HCT116 (cell line): ENCODE results near the gene CPSF7. TPM values are rescaled to one million over a fixed set of nuclear protein-coding genes. Genes with fewer than 3 reads are reported as not detected.

Experiments used
- ATAC-seq: fragments of 200-7000 bp; cut with Tn5 transposase; 2 replicates; pipeline ENCODE4 v1.9.1; 2020; ENCODE audit warnings: mild to moderate bottlenecking, moderate library complexity
- BruUV-seq: library from RNA; stranded (reverse); fragments of 400-500 nt; replicated peaks from 2 replicates; lab custom pipeline; 2021; lab: Mats Ljungman, UMichigan
- CTCF ChIA-PET: fragments of 300-600 bp; sonication (Branson Sonifier 250); formaldehyde crosslinking; loops from one replicate; lab custom pipeline; 2021; ENCODE audit warnings: antibody characterized with exemption; lab: Charles Lee
- POLR2A ChIA-PET: fragments of 300-600, 350-600 bp; sonication (Branson Sonifier 250); formaldehyde crosslinking; loops from one replicate; lab custom pipeline; 2021; ENCODE audit warnings: antibody characterized with exemption; lab: Charles Lee
- RAD21 ChIA-PET, 2 experiments: fragments of 300-600 bp; sonication (Branson Sonifier 250); formaldehyde crosslinking; loops; one replicate each; lab custom pipeline; 2023; ENCODE audit warnings: low total read pairs in 2 of 2; ENCODE audit not compliant: uncharacterized antibody in 2 of 2, unreplicated experiment in 2 of 2, low non-redundant PET in 1 of 2; lab: Charles Lee
- DNase-seq: peaks from one replicate; pipeline ENCODE4 v3.0.0-alpha.2; 2010; ENCODE audit warnings: low read depth, low spot score
- H2AFZ ChIP-seq: fragments of 200-600 bp; shearing (Covaris generic), sonication (generic); 2 replicates; pipeline ENCODE4 v1.6.1; 2017; ENCODE audit warnings: low read depth, mixed run types, mixed read lengths, antibody characterized with exemption, low read length; ENCODE audit not compliant: poor library complexity, severe bottlenecking
- H3K27ac ChIP-seq: 2 replicates; pipeline ENCODE4 v1.5.1; 2012; ENCODE audit warnings: low read depth, low read length
- H3K27me3 ChIP-seq: fragments of 200-600 bp; sonication (generic); 2 replicates; pipeline ENCODE4 v1.6.1; 2016; ENCODE audit warnings: mixed run types, low read length, mixed read lengths; ENCODE audit not compliant: insufficient read depth
- H3K36me3 ChIP-seq, 2 experiments: fragments of 200-500 bp in 1 of 2; fragments of 200-600 bp in 1 of 2; sonication (Bioruptor generic) in 1 of 2; sonication (generic) in 1 of 2; 2 replicates each; pipeline versions ENCODE4 v1.5.1 to v1.6.1; 2014 to 2016; ENCODE audit warnings: low read length in 2 of 2, inconsistent platforms in 1 of 2, mixed read lengths in 1 of 2, mixed run types in 1 of 2; ENCODE audit not compliant: insufficient read depth in 2 of 2, control insufficient read depth in 1 of 2
- H3K4me1 ChIP-seq, 2 experiments: fragments of 200-600 bp in 1 of 2; sonication (generic) in 1 of 2; 2 replicates each; pipeline versions ENCODE4 v1.5.1 to v1.6.1; 2012 to 2017; ENCODE audit warnings: low read length in 2 of 2, inconsistent platforms in 1 of 2, mild to moderate bottlenecking in 1 of 2, mixed read lengths in 1 of 2, mixed run types in 1 of 2, moderate library complexity in 1 of 2; ENCODE audit not compliant: insufficient read depth in 2 of 2, control insufficient read depth in 1 of 2
- H3K4me2 ChIP-seq: fragments of 200-600 bp; sonication (generic); 2 replicates; pipeline ENCODE4 v1.6.1; 2017; ENCODE audit warnings: mixed run types, low read length, mixed read lengths
- H3K4me3 ChIP-seq, 2 experiments: fragments of 200-600 bp in 1 of 2; sonication (generic) in 1 of 2; replicated peaks in 1 of 2; 2 replicates each; pipeline ENCODE4 v1.5.1; 2011 to 2016; ENCODE audit warnings: low read length in 2 of 2, control low read depth in 1 of 2, low read depth in 1 of 2, mild to moderate bottlenecking in 1 of 2, mixed read lengths in 1 of 2, mixed run types in 1 of 2
- H3K79me2 ChIP-seq: fragments of 200-600 bp; sonication (generic); 2 replicates; pipeline ENCODE4 v1.6.1; 2017; ENCODE audit warnings: mild to moderate bottlenecking, mixed run types, low read length, moderate library complexity, mixed read lengths; ENCODE audit not compliant: insufficient read depth
- H3K9ac ChIP-seq: fragments of 200-600 bp; sonication (generic); 2 replicates; pipeline ENCODE4 v1.6.1; 2016; ENCODE audit warnings: low read length, mixed read lengths
- H3K9me2 ChIP-seq: fragments of 200-600 bp; sonication (generic), shearing (Covaris generic); 2 replicates; pipeline ENCODE4 v1.6.1; 2017; ENCODE audit warnings: mixed run types, mild to moderate bottlenecking, moderate library complexity; ENCODE audit not compliant: insufficient read depth
- H3K9me3 ChIP-seq, 2 experiments: fragments of 200-500 bp in 1 of 2; fragments of 200-600 bp in 1 of 2; sonication (Bioruptor generic) in 1 of 2; sonication (generic) in 1 of 2; 2 replicates each; pipeline ENCODE4 v1.6.1; 2014 to 2017; ENCODE audit warnings: low read length in 2 of 2, mixed read lengths in 2 of 2, inconsistent platforms in 1 of 2, low read depth in 1 of 2, mild to moderate bottlenecking in 1 of 2, mixed run types in 1 of 2, moderate library complexity in 1 of 2; ENCODE audit not compliant: control insufficient read depth in 1 of 2, insufficient read depth in 1 of 2
- H4K20me1 ChIP-seq: fragments of 200-600 bp; sonication (generic), shearing (Covaris generic); 2 replicates; pipeline ENCODE4 v1.6.1; 2017; ENCODE audit warnings: mixed run types, mild to moderate bottlenecking, moderate library complexity; ENCODE audit not compliant: insufficient read depth
- CEBPB ChIP-seq: IDR thresholded peaks from 2 replicates; pipeline ENCODE4 v1.6.1; 2012; ENCODE audit warnings: low read depth
- CTCF ChIP-seq, 3 experiments: fragments of 200-600 bp in 1 of 3; sonication (generic) in 1 of 3; IDR thresholded peaks in 2 of 3; conservative IDR thresholded peaks in 1 of 3; 2 replicates each; pipeline ENCODE4 v1.5.1; 2012 to 2017; ENCODE audit warnings: low read depth in 2 of 3, low read length in 2 of 3, antibody characterized with exemption in 1 of 3, borderline replicate concordance in 1 of 3, control low read depth in 1 of 3, mild to moderate bottlenecking in 1 of 3, mixed read lengths in 1 of 3, mixed run types in 1 of 3, moderate library complexity in 1 of 3; ENCODE audit not compliant: insufficient read depth in 1 of 3
- ELF1 ChIP-seq: IDR thresholded peaks from 2 replicates; pipeline ENCODE4 v1.6.1; 2012; ENCODE audit warnings: low read depth, borderline replicate concordance
- FOSL1 ChIP-seq: IDR thresholded peaks from 2 replicates; pipeline ENCODE4 v1.6.1; 2012; ENCODE audit warnings: low read depth
- MAX ChIP-seq: IDR thresholded peaks from 2 replicates; pipeline ENCODE4 v1.6.1; 2012
- POLR2A ChIP-seq: IDR thresholded peaks from 2 replicates; pipeline ENCODE4 v1.7.0; 2011; ENCODE audit warnings: borderline replicate concordance; ENCODE audit not compliant: insufficient read depth, insufficient read length; ENCODE audit errors: extremely low read depth
- POLR2AphosphoS5 ChIP-seq: IDR thresholded peaks from 2 replicates; pipeline ENCODE4 v1.6.1; 2011; ENCODE audit warnings: mild to moderate bottlenecking, low read depth, low read length, moderate library complexity
- RAD21 ChIP-seq: IDR thresholded peaks from 2 replicates; pipeline ENCODE4 v1.6.1; 2012; ENCODE audit warnings: low read depth, mild to moderate bottlenecking
- REST ChIP-seq: IDR thresholded peaks from 2 replicates; pipeline ENCODE4 v1.6.1; 2012; ENCODE audit warnings: low read depth
- SIN3A ChIP-seq: IDR thresholded peaks from 2 replicates; pipeline ENCODE4 v1.6.1; 2012; ENCODE audit warnings: low read depth
- SP1 ChIP-seq: IDR thresholded peaks from 2 replicates; pipeline ENCODE4 v1.6.1; 2012; ENCODE audit warnings: low read depth
- YY1 ChIP-seq: IDR thresholded peaks from 2 replicates; pipeline ENCODE4 v1.6.1; 2011; ENCODE audit warnings: low read length, low read depth, moderate library complexity, mild to moderate bottlenecking; ENCODE audit not compliant: insufficient replicate concordance; ENCODE audit errors: extremely low read depth
- ZFX ChIP-seq: fragments of 450-650 bp; IDR thresholded peaks from 2 replicates; pipeline ENCODE4 v1.6.1; 2017
- ZNF274 ChIP-seq: fragments of 200-500 bp; sonication (Bioruptor generic); IDR thresholded peaks from 2 replicates; pipeline ENCODE4 v1.6.1; 2014; ENCODE audit warnings: mild to moderate bottlenecking, low read depth, low read length, inconsistent platforms
- intact Hi-C: fragments of 100-400 bp; cut with micrococcal nuclease; formaldehyde crosslinking; loops from 2 replicates; pipeline ENCODE4 v1.10.0; 2022
- total RNA-seq: library from RNA; stranded (reverse); gene quantifications from one replicate; pipeline ENCODE4 v1.2.1, GENCODE V29; 2021; ENCODE audit not compliant: unreplicated experiment

The CPSF7 gene
- total RNA-seq, 1 experiment from 2014 or later = 110 TPM

- H3K27ac ChIP-seq = peak overlapping the region; percentile 90
- H3K27me3 ChIP-seq = no peaks in the 10 kb centered on the region
- peak overlapping the region; percentile 75 for H3K9ac ChIP-seq
- H3K36me3 ChIP-seq = peaks cover 0 to 4% of the 10 kb centered on the region in 2 experiments; a peak in 3 of 4 replicates
- H3K4me1 ChIP-seq = peaks cover 3 to 16% of the 10 kb centered on the region in 2 experiments
- BruUV-seq = no TSS peak
- TF ChIP-seq FOSL1 (no peak), POLR2AphosphoS5 (no peak), SIN3A (no peak), MAX (no peak), REST (no peak), ELF1 (no peak), SP1 (no peak), RAD21 (peak; percentile 49), ZNF274 (no peak), CTCF (IDR thresholded peaks at IDR 0.05 in 2 of 3, conservative IDR thresholded peaks at IDR 0.05 in 1 of 3; ENCODE audit: borderline replicate concordance in 1 of 3, insufficient read depth in 1 of 3, low read depth in 2 of 3, low read length in 2 of 3) (peak; percentile 16 to 32 (median 19); a peak in 3 of 6 replicates), CEBPB (no peak), YY1 (no peak), ZFX (no peak), POLR2A (no peak)
- CTCF ChIA-PET = interaction anchor here (0.7 to 3.0 kb wide), 4 partner anchors 11 to 562 kb away, joined by 3 to 14 read pairs (median 4); no protein-coding TSS in a partner anchor
- POLR2A ChIA-PET = interaction anchor here (0.6 to 1.6 kb wide), 6 partner anchors 9 to 111 kb away, joined by 3 to 8 read pairs (median 4); partner anchors contain the start of gene TMEM138
- intact Hi-C loops = loop anchor here (2.0 kb wide), 1 partner anchor 60 kb away; the partner anchor contains the start of genes DDB1 and TKFC
- H3K9me3 ChIP-seq = no peaks in the 10 kb centered on the region
- no peaks in the 10 kb centered on the region for H3K9me2 ChIP-seq
- ATAC-seq = peak; percentile 50
- no peaks in the 10 kb centered on the region for H4K20me1 ChIP-seq
- no peaks in the 10 kb centered on the region for H3K79me2 ChIP-seq
- RAD21 ChIA-PET = interaction anchor here (0.7 to 0.9 kb wide), 2 partner anchors 7 to 36 kb away, joined by 3 to 4 read pairs; no protein-coding TSS in a partner anchor
- peak overlapping the region; percentile 81 for H3K4me2 ChIP-seq
- no peak for DNase-seq
- peak overlapping the region; percentile 60 for H2AFZ ChIP-seq
- H3K4me3 ChIP-seq = peak overlapping the region; percentile 76 to 81
Observed at GRCh38 chr11:61392981-61393595, 36.7 kb downstream of the CPSF7 start.
